ENCODE data around the gene KIAA1671.

DNA sequence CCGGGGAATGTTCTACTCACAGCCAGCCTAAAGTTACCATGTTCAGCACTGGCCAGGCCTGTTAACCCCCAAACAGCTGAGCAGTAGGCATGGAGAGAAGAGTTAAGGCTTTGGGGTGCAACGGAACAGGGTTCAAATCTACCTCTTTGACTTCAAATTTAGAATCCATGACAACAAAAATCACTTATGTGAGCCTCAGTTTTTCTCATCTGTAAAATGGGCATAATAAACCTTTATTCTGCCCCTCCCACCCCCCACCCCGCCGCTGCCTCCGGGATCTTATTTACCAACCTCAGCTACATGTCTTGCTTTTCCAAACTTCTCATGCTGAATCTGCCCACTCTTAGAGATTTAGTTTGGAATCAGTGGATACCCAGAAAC lies 134.4 kb downstream of the KIAA1671 start:
- TF ChIP-seq POLR2A (IDR thresholded peaks at IDR 0.05) (no peak), POLR2AphosphoS5 (IDR thresholded peaks at IDR 0.05) (no peak), EP300 (IDR thresholded peaks at IDR 0.05) (no peak)
- TF ChIP-seq, protein P1, sequence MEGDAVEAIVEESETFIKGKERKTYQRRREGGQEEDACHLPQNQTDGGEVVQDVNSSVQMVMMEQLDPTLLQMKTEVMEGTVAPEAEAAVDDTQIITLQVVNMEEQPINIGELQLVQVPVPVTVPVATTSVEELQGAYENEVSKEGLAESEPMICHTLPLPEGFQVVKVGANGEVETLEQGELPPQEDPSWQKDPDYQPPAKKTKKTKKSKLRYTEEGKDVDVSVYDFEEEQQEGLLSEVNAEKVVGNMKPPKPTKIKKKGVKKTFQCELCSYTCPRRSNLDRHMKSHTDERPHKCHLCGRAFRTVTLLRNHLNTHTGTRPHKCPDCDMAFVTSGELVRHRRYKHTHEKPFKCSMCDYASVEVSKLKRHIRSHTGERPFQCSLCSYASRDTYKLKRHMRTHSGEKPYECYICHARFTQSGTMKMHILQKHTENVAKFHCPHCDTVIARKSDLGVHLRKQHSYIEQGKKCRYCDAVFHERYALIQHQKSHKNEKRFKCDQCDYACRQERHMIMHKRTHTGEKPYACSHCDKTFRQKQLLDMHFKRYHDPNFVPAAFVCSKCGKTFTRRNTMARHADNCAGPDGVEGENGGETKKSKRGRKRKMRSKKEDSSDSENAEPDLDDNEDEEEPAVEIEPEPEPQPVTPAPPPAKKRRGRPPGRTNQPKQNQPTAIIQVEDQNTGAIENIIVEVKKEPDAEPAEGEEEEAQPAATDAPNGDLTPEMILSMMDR (IDR thresholded peaks at IDR 0.05): no peak
